Measurements from ENCODE around the gene RETN.
A peak's percentile ranks its signal among the peaks of the same experiment; 100 is the strongest.

The RETN gene

DNA sequence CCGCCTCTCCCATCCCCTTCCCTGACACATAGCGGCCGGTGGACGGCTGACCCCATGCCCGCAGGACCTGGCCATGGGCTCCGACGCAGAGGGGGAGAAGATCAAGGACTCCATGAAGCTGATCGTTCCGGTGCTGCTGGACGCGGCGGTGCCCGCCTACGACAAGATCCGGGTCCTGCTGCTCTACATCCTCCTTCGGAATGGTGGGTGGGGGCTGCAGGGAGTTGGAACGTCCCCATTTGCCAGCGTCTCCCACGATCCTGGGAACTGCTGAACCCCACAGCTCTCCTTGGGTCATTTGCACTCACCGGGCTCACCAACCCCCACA is 24.3 kb upstream of the RETN start:
- TF ChIP-seq, protein P1, sequence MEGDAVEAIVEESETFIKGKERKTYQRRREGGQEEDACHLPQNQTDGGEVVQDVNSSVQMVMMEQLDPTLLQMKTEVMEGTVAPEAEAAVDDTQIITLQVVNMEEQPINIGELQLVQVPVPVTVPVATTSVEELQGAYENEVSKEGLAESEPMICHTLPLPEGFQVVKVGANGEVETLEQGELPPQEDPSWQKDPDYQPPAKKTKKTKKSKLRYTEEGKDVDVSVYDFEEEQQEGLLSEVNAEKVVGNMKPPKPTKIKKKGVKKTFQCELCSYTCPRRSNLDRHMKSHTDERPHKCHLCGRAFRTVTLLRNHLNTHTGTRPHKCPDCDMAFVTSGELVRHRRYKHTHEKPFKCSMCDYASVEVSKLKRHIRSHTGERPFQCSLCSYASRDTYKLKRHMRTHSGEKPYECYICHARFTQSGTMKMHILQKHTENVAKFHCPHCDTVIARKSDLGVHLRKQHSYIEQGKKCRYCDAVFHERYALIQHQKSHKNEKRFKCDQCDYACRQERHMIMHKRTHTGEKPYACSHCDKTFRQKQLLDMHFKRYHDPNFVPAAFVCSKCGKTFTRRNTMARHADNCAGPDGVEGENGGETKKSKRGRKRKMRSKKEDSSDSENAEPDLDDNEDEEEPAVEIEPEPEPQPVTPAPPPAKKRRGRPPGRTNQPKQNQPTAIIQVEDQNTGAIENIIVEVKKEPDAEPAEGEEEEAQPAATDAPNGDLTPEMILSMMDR (IDR thresholded peaks at IDR 0.05; ENCODE audit: insufficient read depth, low read depth, low read length, missing control alignments), result no peak
- no peak for DNase-seq (ENCODE audit: low read depth)
- no peak overlapping the region for H3K4me3 ChIP-seq (ENCODE audit: low read depth, low read length)

DNA sequence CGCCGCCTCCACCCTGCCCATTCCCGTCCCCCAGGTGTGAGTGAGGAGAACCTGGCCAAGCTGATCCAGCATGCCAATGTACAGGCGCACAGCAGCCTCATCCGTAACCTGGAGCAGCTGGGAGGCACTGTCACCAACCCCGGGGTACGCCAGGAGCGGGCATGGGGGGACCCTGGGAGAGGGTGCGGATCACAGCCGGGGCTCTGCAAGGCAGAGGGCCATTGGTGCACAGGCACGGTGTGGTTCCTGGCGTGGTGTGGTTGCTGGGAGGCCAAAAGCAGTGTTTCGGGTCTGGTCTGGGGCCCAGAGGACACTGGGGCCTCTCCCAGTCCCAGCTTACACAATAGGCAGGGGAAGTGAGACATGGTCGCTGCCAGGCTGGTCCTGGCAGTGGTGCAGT is 23.7 kb upstream of the RETN start:
- TF ChIP-seq, protein P1 (IDR thresholded peaks at IDR 0.05; ENCODE audit: insufficient read depth, low read depth, low read length, missing control alignments), result no peak
- no peak overlapping the region for H3K4me3 ChIP-seq (ENCODE audit: low read depth, low read length)
- no peak for DNase-seq (ENCODE audit: low read depth)

DNA sequence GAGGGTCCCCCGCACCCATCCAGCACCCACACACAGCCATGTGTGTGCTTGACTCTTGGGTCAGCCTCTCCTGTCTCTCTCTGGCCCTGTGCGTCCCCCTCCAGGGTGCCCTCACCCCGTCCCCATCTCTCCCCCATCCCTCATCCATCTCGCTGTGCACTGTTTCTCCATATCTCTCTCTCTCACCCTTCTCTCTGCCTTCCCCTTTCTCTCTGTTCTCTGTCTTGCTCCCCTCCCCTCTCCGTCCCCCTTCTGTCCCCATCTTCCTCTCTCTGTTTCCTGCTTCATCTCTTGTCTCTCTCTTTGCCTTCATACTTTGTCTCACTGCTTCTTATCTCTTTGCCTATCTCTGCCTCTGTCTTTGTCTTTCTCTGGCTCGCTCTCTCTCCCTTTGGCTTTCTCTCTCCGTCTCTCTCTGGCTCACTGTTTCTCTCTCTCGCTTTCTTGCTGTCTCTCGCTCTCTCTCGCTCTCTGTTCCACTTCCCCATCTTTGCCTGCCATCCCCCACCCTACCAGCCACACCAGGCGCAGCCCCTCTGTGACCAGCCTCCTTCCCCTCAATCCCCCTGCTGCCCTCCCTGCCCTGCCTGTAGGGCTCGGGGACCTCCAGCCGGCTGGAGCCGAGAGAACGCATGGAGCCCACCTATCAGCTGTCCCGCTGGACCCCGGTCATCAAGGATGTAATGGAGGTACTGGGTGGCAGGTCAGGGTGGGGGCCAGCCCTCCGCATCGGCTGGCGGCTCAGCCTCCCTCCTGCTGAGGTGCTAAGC is 23.0 kb upstream of the RETN start:
- no peak overlapping the region for H3K4me3 ChIP-seq (ENCODE audit: low read depth, low read length)

DNA sequence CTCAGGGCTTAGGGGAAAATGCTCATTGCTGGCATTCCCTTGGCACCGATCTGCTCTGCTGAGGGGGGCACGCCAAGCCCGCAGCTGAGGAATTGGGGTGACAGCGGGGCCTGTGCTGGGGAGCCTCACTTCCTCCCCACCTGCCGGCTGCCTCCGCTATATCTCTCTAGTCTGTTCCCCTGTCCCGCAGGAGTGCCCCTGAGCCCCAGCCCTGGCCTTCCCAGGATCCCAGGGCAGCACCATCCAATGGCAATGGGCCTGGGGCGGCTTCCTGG is 22.5 kb upstream of the RETN start:
- DNase-seq (ENCODE audit: low read depth), result no peak
- H3K4me3 ChIP-seq (ENCODE audit: low read depth, low read length), result no peak overlapping the region
- TF ChIP-seq, protein P1 (IDR thresholded peaks at IDR 0.05; ENCODE audit: insufficient read depth, low read depth, low read length, missing control alignments), result no peak

More for the DNA sequence above, 23.0 kb upstream of the RETN start:
- DNase-seq (ENCODE audit: low read depth), result no peak
- TF ChIP-seq, protein P1 (IDR thresholded peaks at IDR 0.05; ENCODE audit: insufficient read depth, low read depth, low read length, missing control alignments), result no peak

DNA sequence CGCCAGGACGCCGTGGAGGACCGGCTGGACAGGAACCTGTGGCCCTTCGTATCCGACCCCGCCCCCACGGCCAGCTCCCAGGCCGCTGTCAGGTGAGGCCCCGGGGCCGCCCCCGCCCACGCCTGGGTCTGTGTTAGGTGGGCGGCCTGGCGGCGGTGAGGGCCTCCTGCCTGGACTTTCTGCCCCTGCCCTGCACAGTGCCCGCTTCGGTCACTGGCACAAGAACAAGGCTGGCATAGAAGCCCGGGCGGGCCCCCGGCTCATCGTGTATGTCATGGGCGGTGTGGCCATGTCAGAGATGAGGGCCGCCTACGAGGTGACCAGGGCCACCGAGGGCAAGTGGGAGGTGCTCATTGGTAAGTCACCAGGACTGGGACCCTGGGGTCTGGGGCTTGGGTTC is 21.7 kb upstream of the RETN start:
- DNase-seq (ENCODE audit: low read depth), result no peak
- H3K4me3 ChIP-seq (ENCODE audit: low read depth, low read length), result no peak overlapping the region
- TF ChIP-seq, protein P1 (IDR thresholded peaks at IDR 0.05; ENCODE audit: insufficient read depth, low read depth, low read length, missing control alignments), result no peak

DNA sequence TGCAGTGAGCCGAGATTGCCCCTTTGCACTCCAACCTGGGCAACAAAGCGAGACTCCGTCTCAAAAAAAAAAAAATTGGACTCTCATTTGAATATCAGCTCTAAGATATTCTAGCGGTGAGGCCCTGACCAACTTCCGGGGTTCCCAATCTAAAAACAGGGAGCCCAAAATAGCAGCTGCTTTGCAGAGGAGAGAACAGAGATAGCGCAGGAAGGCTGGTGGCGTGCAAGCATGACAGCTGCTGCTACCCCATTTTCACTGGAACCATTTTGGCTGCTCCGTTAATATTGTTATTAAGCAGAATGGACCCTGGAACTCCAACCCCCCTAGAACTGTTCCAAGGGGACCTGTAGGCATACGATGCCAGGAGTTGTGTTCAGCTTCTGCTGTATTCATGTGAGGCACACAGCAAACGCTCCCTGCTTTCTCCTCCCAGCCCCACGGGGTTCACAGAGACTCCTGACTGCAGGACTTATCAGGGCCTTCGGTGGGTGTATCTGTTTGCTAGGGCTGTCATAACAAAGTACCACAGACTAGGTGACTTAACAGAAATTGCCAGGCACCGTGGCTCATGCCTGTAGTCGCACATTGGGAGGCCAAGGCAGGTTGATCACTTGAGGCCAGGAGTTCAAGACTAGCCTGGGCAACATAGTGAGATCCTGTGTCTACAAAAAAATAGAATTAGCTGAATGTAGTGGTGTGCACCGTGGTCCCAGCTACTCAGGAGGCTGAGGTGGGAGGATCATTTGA is 20.4 kb upstream of the RETN start:
- H3K4me3 ChIP-seq (ENCODE audit: low read depth, low read length), result no peak overlapping the region
- DNase-seq (ENCODE audit: low read depth), result peak; percentile 73
- TF ChIP-seq, protein P1 (IDR thresholded peaks at IDR 0.05; ENCODE audit: insufficient read depth, low read depth, low read length, missing control alignments), result no peak
